Esophagus squamous epithelium (tissue), 5 donors: ENCODE results near the gene DDX60. TPM values are rescaled to one million over a fixed set of nuclear protein-coding genes. Genes with fewer than 3 reads are reported as not detected.
"Not testable (repeated sequence)": the region's sequence is repeated elsewhere in the genome, so short reads cannot be mapped to it uniquely, and the experiment has no call there.

ENCODE experiments used
- DNase-seq: peaks from one replicate; lab custom pipeline; 2025; lab: John Stamatoyannopoulos, UW
- H3K27ac ChIP-seq, 4 donors: fragments of 200-600 bp; sonication (generic); one replicate each; pipeline ENCODE4 v1.5.1; 2016 to 2019; ENCODE audit warnings: mild to moderate bottlenecking in 1 of 4
- H3K27me3 ChIP-seq, 4 donors: fragments of 200-600 bp; sonication (generic); 1 replicate in 3 of 4; 2 replicates in 1 of 4; pipeline versions ENCODE4 v1.5.1 to v1.6.0; 2017 to 2021; ENCODE audit warnings: antibody characterized with exemption in 1 of 4
- H3K36me3 ChIP-seq, 3 donors: fragments of 200-600 bp; sonication (generic); one replicate each; pipeline ENCODE4 v1.5.1; 2016 to 2019
- H3K4me1 ChIP-seq, 3 donors: fragments of 200-600 bp; sonication (generic); one replicate each; pipeline ENCODE4 v1.5.1; 2017 to 2019
- H3K4me3 ChIP-seq, 4 donors: fragments of 200-600 bp; sonication (generic); 1 replicate in 3 of 4; 2 replicates in 1 of 4; pipeline ENCODE4 v1.5.1; 2016 to 2019; ENCODE audit warnings: mild to moderate bottlenecking in 2 of 4, moderate library complexity in 1 of 4
- H3K9me3 ChIP-seq, 3 donors: fragments of 200-600 bp; sonication (generic); one replicate each; pipeline ENCODE4 v1.5.1; 2016 to 2019
- POLR2A ChIP-seq, 4 donors: fragments of 450-650 bp; IDR thresholded peaks; one replicate each; pipeline ENCODE4 v1.6.1; 2017; ENCODE audit warnings: antibody characterized with exemption in 4 of 4, mild to moderate bottlenecking in 4 of 4, moderate library complexity in 3 of 4
- WGBS, 2 donors: methylation state at CpG; one replicate each; pipeline ENCODE4 v1.1.5; 2018; 5-methylcytosine and 5-hydroxymethylcytosine counted together
- intact Hi-C: fragments of 100-400 bp; cut with DNase I; formaldehyde crosslinking; loops from one replicate; pipeline ENCODE4 v1.15.0; 2022
- total RNA-seq, 4 donors: library from RNA; depleted of rRNA; stranded (reverse); fragments of >200 nt; gene quantifications; one replicate each; pipeline ENCODE4 v1.1.0, GENCODE V29; 2016
- TF ChIP-seq, protein P1 (sequence below), 6 experiments: fragments of 450-650 bp in 4 of 6; fragments of 200-600 bp in 2 of 6; sonication (generic) in 2 of 6; IDR thresholded peaks; one replicate each; pipeline ENCODE4 v1.5.1; 2016 to 2019; ENCODE audit warnings: antibody characterized with exemption in 6 of 6, mild to moderate bottlenecking in 4 of 6, moderate library complexity in 4 of 6
- donor health status: DM: yes; HTN: yes; CAD: no.

DDX60 gene
- total RNA-seq, 4 donors from 2014 or later = 1.1 to 12.3 (median 6.2) TPM

DNA sequence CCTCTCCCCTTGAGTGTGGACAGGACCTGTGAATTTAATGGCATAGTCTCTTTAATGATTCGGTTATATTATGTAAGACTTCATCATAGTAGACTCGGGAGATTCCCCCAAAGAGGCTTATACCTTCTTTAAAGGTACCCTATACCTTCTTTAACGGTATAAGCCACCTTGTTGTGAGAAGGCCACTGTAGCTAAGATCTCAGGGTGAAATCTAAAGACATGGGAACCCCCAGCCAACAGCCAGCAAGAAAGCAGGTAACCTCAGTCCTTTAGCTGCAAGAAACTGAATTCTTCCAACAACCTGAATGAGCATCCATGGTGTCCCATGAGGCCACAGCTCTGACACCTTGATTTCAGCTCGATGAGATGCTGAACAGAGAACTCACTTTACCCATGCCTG, 931 bp downstream of the DDX60 start:
- Histone ChIP-seq H3K36me3 (no peaks in the 10 kb centered on the region), H3K4me1 (peaks cover 0 to 23% (median 8%) of the 10 kb centered on the region in 3 donors), H3K27ac (peak overlapping the region; percentile 94 to 97 (median 96)), H3K4me3 (peak overlapping the region in 3 of 4 donors; percentile 86 to 91 (median 87)), H3K9me3 (no peaks in the 10 kb centered on the region), H3K27me3 (no peaks in the 10 kb centered on the region)
- 59 to 66% methylated on average over 3 to 4 of the region's 4 CpGs for WGBS, 2 donors
- intact Hi-C loops = no loop called here
- TF ChIP-seq POLR2A (IDR thresholded peaks at IDR 0.05) = no peak
- TF ChIP-seq, protein P1, sequence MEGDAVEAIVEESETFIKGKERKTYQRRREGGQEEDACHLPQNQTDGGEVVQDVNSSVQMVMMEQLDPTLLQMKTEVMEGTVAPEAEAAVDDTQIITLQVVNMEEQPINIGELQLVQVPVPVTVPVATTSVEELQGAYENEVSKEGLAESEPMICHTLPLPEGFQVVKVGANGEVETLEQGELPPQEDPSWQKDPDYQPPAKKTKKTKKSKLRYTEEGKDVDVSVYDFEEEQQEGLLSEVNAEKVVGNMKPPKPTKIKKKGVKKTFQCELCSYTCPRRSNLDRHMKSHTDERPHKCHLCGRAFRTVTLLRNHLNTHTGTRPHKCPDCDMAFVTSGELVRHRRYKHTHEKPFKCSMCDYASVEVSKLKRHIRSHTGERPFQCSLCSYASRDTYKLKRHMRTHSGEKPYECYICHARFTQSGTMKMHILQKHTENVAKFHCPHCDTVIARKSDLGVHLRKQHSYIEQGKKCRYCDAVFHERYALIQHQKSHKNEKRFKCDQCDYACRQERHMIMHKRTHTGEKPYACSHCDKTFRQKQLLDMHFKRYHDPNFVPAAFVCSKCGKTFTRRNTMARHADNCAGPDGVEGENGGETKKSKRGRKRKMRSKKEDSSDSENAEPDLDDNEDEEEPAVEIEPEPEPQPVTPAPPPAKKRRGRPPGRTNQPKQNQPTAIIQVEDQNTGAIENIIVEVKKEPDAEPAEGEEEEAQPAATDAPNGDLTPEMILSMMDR (IDR thresholded peaks at IDR 0.05) = no peak
- DNase-seq = no peak

DNA sequence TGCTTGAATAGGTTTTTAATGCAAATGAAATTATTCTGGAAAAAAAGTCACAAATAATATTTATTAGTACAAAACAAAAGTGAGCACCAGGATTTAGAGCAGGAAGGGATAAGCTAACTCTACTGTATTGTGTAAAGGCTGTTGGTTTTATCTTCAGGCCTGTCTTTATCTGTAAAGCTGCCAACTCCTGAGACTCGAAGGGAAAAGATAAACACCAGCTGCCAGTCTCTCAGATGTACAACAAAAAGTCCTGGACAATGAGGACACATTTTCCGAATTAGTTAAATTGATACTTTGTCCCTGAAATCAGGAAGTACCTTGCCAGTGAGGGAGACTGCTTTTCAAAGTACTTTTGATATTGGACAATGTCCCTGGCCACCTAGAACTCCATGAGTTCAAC, 8.8 kb downstream of the DDX60 start:
- WGBS, 2 donors = 48 to 50% methylated on average over 2 of the region's 2 CpGs
- DNase-seq = no peak
- Histone ChIP-seq H3K4me3 (no peak overlapping the region), H3K36me3 (peaks cover 0 to 39% (median 0%) of the 10 kb centered on the region in 3 donors), H3K27me3 (no peaks in the 10 kb centered on the region), H3K4me1 (no peaks in the 10 kb centered on the region), H3K9me3 (no peaks in the 10 kb centered on the region), H3K27ac (no peak overlapping the region)
- intact Hi-C loops = no loop called here
- no peak for TF ChIP-seq POLR2A (IDR thresholded peaks at IDR 0.05)
- TF ChIP-seq, protein P1 (IDR thresholded peaks at IDR 0.05) = no peak

DNA sequence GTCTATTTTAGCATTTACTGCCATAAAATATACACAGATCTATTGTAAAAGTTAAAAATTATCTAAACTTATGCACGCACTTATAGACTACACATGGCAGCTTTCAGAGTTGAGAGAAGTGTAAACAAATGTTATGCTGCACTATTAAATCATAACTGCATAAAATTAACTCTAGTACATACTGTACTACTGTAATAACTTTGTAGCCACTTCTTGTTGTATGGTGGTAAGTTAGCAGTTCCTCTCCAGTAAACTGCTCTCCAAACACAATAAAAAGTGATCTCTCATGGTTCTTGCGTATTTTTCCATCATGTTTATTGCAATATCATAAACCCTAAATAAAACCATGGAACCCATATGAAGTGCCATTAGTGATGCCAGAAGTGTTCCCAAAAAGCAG, 9.6 kb downstream of the DDX60 start:
- Histone ChIP-seq H3K36me3 (peaks cover 0 to 45% (median 0%) of the 10 kb centered on the region in 3 donors), H3K9me3 (no peaks in the 10 kb centered on the region), H3K27me3 (no peaks in the 10 kb centered on the region), H3K4me1 (no peaks in the 10 kb centered on the region), H3K27ac (no peak overlapping the region), H3K4me3 (no peak overlapping the region)
- WGBS, 2 donors = 90 to 94% methylated on average over 2 of the region's 2 CpGs
- DNase-seq = no peak
- no peak for TF ChIP-seq POLR2A (IDR thresholded peaks at IDR 0.05)
- TF ChIP-seq, protein P1 (IDR thresholded peaks at IDR 0.05) = no peak
- intact Hi-C loops = no loop called here

GRCh38 chr4:168306476-168306875, 12.1 kb downstream of the DDX60 start:
- Histone ChIP-seq H3K36me3 (peaks cover 0 to 58% (median 0%) of the 10 kb centered on the region in 3 donors), H3K27ac (no peak overlapping the region), H3K4me3 (no peak overlapping the region), H3K27me3 (no peaks in the 10 kb centered on the region), H3K4me1 (no peaks in the 10 kb centered on the region), H3K9me3 (no peaks in the 10 kb centered on the region)
- TF ChIP-seq POLR2A (IDR thresholded peaks at IDR 0.05) = no peak
- TF ChIP-seq, protein P1 (IDR thresholded peaks at IDR 0.05) = no peak
- intact Hi-C loops = no loop called here
- no peak for DNase-seq
- WGBS, 2 donors = 86% methylated on average over 7 of the region's 7 CpGs

DNA sequence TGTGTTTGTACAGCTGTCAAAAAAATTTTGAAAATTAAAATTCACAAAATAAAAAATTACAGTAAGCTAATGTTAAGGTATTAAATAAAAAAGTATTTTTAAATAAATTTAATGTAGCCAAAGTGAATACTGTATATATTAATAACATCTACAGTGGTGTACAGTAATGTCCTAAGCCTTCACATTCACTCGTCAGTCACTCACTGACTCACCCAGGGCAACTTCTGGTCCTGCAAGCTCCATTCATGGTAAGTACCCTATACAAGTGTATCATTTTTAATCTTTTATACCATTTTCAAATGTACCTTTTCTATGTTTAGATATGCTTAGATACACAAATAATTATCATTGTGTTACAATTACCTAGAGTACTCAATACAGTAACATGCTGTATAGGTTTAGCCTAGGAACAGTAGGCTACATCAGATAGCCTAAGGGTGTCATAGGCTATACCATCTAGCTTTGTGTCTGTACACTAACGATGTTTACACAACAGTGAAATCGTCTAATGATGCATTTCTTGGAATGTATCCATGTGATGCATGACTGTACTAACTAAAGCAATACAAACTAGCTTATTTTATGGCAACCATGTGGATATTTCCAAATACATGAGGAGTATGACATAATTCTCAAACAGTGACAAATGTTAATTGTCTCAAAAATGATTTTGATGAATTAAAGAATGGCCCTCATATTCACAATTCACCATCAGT, 13.7 kb downstream of the DDX60 start:
- Histone ChIP-seq H3K27ac (no peak overlapping the region), H3K9me3 (no peaks in the 10 kb centered on the region), H3K4me1 (no peaks in the 10 kb centered on the region), H3K36me3 (peaks cover 0 to 66% (median 0%) of the 10 kb centered on the region in 3 donors), H3K27me3 (no peaks in the 10 kb centered on the region), H3K4me3 (no peak overlapping the region)
- intact Hi-C loops = no loop called here
- 43 to 44% methylated on average over 3 of the region's 3 CpGs for WGBS, 2 donors
- no peak for DNase-seq
- TF ChIP-seq, protein P1 (IDR thresholded peaks at IDR 0.05) = no peak
- no peak for TF ChIP-seq POLR2A (IDR thresholded peaks at IDR 0.05)

DNA sequence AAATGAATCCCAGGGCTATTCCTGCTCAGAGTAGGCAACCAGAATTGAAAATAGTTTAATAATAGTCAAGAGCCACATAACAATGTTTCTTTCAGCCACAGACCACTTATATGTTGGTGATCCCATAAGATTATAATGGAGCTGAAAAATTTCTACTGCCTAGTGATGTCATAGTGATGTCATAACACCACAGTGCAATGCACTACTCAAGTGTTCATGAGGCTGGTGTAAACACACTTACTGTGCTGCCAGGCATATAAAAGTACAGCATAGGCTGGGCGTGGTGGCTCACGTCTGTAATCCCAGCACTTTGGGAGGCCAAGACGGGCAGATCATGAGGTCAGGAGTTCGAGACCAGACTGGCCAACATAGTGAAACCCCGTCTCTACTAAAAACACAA, 15.1 kb downstream of the DDX60 start:
- peaks cover 0 to 57% (median 0%) of the 10 kb centered on the region in 3 donors for H3K36me3 ChIP-seq
- H3K27me3 ChIP-seq, H3K9me3 ChIP-seq, H3K4me1 ChIP-seq, intact Hi-C loops, DNase-seq, H3K27ac ChIP-seq, H3K4me3 ChIP-seq: not testable (repeated sequence)
- 86 to 97% methylated on average over 5 of the region's 5 CpGs for WGBS, 2 donors
